Measurements from ENCODE around the gene NEMP2.
"Not testable (repeated sequence)": the region's sequence is repeated elsewhere in the genome, so short reads cannot be mapped to it uniquely, and the experiment has no call there.

The NEMP2 gene

DNA sequence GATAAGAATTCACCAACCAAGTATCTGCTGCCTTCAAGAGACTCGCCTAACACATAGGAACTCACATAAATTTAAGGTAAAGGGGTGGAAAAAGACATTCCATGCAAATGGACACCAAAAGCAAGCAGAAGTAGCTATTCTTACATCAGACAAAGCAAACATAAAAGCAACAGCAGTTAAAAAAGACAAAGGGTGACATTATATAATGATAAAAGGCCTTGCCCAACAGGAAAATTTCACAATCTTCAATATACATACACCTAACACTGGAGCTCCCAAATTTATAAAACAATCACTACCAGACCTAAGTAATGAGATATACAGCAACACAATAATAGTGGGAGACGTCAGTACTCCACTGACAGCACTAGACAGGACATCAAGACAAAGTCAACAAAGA is 41.4 kb downstream of the NEMP2 start:
- no peak for FAIRE-seq

GRCh38 chr2:190490502-190490901 is 44.0 kb downstream of the NEMP2 start:
- no peak for DNase-seq (ENCODE audit: low spot score)
- FAIRE-seq, result no peak

More for the DNA sequence above, 41.4 kb downstream of the NEMP2 start:
- no peak for DNase-seq (ENCODE audit: low spot score)

DNA sequence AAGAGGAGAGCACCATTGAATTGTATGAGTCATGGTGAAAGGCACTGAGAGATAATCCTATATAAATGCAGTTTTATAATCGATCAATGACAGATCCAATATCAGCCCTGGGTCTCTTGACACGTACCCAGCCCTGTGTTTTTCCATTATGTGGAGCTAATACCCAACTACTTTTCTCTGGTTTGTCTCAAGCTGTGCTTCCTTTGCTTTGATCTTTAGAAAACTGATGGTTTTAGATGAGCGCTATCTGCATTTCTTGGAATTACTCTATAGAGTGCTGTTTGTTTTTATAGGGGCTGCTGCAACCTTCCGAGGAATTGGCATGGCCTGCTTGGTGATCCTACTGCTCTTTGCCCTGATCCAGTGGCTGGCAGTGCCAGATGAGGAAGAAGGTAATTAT is 45.0 kb downstream of the NEMP2 start:
- no peak for FAIRE-seq

DNA sequence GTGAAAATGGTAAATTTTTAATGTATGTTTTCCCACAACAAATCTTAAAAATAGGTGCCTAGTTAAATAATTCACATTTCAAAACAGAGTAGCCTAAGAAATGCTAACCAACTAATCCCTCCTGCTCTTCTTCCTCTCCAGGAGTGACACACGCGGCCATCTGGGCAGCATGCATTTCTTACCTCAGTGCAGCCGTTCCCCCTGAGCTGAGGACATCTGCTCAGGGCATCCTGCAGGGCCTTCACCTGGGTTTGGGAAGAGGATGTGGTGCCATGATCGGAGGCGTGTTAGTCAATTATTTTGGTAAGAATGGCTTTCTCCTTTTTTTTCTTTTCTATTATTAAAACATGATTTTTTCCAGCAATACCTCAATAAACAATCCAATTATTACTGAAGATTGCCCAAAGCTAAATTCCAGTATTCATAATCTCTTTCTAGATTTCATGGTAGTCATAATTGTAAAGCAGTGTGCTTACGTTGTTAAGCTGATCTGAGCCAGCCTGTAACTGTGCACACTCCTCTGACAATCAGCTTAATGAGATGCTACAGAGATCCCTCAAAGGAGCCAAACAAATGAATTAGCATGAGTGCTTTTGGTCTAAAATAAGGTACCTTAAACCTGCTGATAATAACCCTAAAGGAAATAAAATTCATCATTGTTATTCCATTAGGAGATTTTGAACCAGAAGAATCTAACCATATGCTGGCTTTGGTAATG is 45.8 kb downstream of the NEMP2 start:
- DNase-seq (ENCODE audit: low spot score) (no peak), FAIRE-seq (no peak)

More for the DNA sequence above, 45.0 kb downstream of the NEMP2 start:
- DNase-seq (ENCODE audit: low spot score), result no peak

GRCh38 chr2:190486037-190486623 is 48.4 kb downstream of the NEMP2 start:
- DNase-seq (ENCODE audit: low spot score) (no peak), FAIRE-seq (no peak)

DNA sequence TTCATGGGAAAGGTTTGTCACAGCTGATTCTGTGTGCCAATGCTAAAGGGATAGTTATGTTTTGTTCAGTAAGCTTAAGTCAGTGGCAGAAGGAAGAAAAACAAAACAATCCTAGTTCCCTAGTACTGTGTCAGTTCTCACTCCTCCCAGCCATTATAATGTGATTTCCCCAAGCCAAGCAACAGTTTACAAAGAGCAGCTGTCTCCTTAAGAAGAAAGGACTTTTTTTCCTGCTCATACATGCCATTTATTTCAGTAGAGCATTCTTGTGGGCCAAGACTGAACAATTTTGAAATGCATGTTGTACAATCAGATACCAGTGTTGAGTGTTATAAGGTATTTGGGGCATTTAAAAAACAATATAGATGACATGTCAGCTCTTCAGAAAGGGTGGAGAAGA is 52.1 kb downstream of the NEMP2 start:
- DNase-seq (ENCODE audit: low spot score) (no peak), FAIRE-seq (no peak)

- DNase-seq (ENCODE audit: low spot score) (no peak), FAIRE-seq (no peak)
Observed at GRCh38 chr2:190481339-190481738, 53.2 kb downstream of the NEMP2 start.

DNA sequence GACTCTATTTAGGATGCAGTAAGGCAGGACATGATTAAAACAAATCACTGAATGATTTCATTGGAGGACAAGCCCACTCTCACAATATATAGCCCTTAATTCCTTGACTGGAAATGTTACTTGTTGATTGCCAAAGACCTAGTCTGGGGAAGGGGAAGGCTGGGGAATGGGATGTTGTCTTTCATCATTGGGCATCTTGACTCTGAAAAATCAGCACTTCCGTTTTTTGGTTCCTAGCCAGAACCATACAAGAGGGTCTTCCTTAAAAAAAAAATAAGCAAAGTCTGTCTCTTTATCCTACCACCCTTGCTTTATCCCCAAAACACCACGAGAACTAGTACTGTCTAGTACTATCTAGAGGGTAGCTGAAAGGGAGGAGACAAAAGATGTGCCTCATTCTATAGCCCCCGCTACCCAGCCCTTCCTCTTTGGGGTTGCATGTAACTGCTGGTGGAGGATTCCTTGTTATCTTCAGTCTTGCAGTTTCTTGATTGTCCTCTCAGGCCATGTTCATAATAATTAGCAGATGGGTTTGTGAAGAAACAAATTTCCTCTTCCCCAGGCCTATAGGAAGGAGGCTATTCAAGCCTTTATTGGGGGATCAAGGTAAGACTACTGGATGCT is 55.8 kb downstream of the NEMP2 start:
- FAIRE-seq (no peak), DNase-seq (ENCODE audit: low spot score) (no peak)

DNA sequence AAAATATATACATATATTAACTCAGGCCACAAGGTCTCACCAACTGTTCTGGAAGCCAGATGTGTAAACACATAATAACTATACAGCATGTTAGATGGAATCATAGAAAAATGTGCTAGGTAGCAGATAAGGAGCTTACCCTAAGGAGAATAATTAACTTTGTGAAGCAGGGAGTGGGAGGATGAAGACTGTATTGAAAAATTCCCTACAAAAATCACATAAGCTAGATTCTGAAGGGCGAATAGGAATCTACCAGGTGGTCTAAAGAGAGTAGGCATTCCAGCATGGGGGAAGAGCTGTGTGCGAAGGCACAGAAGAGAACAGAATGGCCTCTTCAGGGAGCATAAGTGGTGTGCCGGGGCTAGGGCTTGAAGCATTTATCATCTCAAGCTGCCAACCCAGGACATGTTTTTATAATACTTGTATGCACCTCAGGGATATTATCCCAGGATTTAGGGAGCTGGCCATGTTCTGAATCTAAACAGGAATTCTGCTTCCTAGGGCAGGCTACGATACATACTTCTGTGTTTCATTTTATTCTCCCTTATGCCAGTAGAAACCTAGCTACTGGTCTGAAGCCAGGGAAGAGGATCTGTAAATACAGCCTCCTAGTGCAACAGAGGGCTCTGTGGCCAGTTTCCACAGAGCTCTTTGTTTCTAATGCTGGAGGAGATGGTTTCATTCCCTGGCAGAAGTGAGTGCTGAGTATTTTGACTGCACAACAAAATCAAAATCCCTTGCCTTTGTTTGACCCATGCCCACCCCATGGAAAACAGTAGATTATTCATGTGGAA is 56.7 kb downstream of the NEMP2 start:
- no peak for FAIRE-seq

GRCh38 chr2:190470256-190470826 is 64.2 kb downstream of the NEMP2 start:
- DNase-seq (ENCODE audit: low spot score) (no peak), FAIRE-seq (no peak)

More for the DNA sequence above, 56.7 kb downstream of the NEMP2 start:
- DNase-seq (ENCODE audit: low spot score), result no peak

DNA sequence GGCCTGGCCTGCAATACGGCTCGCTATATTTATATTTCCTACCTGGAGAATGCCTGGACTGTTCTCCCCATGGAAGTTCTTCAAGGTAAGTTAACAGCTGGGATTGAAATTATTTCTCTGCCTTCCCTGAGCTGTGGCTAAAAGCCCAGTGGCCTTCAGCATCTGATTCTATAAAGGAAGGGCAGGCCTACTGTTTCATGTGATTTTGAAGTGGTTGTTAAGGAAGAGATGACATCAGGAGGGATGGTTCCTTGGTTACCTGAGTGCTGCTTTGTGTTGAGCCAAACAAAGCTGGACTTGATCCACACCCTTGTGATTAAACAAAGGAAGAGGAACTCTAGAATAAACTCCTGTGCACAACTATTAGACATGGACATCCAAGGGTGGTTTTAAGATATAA is 64.8 kb downstream of the NEMP2 start:
- DNase-seq (ENCODE audit: low spot score) (peak; percentile 27), FAIRE-seq (no peak)

DNA sequence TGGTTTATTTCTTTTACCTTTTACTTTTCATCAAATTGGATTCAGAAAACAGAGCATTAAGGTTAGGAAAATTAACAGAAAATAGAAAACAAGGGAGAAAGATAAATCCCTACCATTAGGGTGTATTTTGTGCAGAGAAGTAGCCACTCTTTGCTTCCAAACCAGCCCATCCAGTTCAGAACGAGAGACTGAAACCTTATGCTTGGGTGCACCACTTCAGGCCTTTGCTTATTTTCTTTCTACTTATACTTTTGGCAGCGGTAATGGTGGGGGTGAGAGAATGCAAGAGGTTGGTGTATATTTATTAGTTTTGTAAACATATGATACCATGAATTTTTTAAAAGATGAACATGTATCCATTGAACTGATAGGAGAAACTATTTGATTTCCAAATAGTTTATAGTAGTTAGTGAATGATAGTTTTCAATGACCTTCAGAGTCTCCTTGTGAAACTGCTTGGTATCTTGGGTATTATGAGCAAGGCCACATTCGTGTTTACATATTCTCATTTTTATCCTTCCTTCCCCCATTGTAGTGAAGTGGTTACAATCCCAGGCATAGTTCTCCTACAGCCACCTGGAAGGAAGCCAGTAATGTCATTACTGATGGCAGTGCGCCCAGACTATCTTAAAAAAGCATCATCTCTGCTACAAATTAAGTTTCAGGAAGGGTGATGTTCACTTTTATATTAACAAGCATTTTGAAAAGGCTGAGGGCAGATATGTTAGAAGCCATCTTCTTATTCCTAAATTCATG is 65.5 kb downstream of the NEMP2 start:
- DNase-seq (ENCODE audit: low spot score) (peak; percentile 67), FAIRE-seq (peak; percentile 93)

- not testable (repeated sequence) for FAIRE-seq; DNase-seq (ENCODE audit: low spot score)
Observed at GRCh38 chr2:190468354-190468753, 66.2 kb downstream of the NEMP2 start.

GRCh38 chr2:190467575-190468083 is 66.9 kb downstream of the NEMP2 start:
- DNase-seq (ENCODE audit: low spot score) (no peak), FAIRE-seq (no peak)

- DNase-seq (ENCODE audit: low spot score) (no peak), FAIRE-seq (no peak)
Observed at GRCh38 chr2:190466819-190467446, 67.6 kb downstream of the NEMP2 start.

DNA sequence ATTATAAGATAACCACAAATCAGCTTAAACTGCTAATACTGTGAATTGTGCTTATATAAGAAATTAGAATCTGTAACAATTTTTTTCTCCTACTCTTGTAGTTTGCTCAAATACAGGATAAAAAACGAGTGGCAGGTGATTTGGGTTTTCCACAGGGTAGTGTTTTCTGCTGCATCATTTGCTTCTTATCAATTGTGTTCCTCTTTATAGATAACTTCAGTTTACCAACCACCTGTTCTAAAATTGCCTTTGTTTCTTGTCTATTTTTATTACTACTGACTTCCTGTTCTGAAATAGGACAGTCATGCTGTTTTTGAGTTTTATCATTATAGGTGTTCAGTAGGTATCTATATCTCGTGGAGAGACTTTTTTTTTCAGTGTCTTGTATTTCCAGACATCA is 69.5 kb downstream of the NEMP2 start:
- FAIRE-seq (no peak), DNase-seq (ENCODE audit: low spot score) (no peak)

DNA sequence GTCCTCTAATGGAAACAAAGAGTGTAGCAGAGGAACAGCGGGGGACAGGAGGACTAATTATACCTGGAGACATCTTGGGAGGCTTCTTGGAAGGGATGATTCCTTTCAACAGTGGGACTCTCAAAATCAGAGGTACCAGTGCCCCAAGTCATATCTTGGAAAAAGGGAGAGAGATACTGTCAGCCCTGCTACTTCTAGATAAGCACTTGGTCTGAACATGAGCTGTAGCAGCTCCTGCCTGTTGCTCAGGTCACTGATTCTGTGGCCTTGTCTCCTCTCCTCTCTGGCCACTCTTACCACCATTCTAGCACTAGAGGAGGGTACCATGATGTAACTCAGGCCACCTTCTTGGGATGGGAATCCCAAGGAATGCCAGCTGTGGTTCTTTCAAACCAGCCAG is 71.9 kb downstream of the NEMP2 start:
- DNase-seq (ENCODE audit: low spot score), result no peak
- FAIRE-seq, result no peak

DNA sequence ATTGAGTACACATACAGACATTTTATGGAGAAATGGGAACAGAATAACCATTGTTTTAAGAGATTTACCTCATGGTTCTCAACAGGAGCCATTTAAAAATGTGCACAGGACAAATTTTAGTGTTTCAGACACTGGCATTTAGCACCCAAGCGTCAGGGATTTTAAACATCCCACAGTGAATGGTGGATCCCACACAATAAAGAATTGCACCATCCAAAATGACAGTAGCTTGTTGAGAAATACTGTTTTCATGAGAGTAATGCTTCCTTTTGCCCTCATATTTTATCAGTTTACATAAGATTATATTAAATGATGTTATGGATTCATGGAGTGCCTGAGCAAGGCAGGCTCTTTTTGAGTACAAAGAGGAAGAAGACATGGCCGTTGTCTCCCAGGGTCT is 72.3 kb downstream of the NEMP2 start:
- no peak for FAIRE-seq

DNA sequence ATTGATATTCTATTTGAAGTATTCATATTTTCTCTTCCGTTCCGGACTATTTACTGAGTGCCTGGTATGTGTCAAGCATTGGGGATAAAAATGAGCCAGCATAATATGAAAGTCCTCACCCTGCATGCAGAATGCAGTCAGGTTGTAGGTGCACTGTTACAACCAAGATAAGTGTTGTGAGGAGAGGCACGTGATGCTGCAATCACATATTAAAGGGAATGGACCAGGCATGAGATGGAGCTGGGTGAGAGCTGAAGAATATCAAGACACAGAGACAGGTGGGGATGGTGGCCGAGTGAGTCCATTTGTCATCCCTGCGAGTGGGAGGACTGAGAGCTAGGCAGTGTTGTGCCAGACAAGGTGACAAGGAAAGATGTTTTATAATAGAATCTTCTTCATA is 74.0 kb downstream of the NEMP2 start:
- DNase-seq (ENCODE audit: low spot score) (no peak), FAIRE-seq (no peak)

More for the DNA sequence above, 72.3 kb downstream of the NEMP2 start:
- no peak for DNase-seq (ENCODE audit: low spot score)

GRCh38 chr2:190459881-190460280 is 74.6 kb downstream of the NEMP2 start:
- FAIRE-seq, result no peak

More at GRCh38 chr2:190459881-190460280, 74.6 kb downstream of the NEMP2 start:
- no peak for DNase-seq (ENCODE audit: low spot score)
